Gastroesophageal sphincter (tissue), 3 donors: ENCODE data around the gene S100G.

ENCODE experiments used
- POLR2A ChIP-seq, 2 donors: fragments of 450-650 bp; IDR thresholded peaks; one replicate each; pipeline ENCODE4 v1.6.1; 2017; ENCODE audit warnings: antibody characterized with exemption in 2 of 2, mild to moderate bottlenecking in 2 of 2, moderate library complexity in 1 of 2
- POLR2AphosphoS5 ChIP-seq: sonication (generic); formaldehyde crosslinking; IDR thresholded peaks from one replicate; pipeline ENCODE4 v1.6.1; 2017; ENCODE audit warnings: antibody characterized with exemption
- TF ChIP-seq, protein P1 (sequence below), 4 experiments: fragments of 200-600 bp in 2 of 4; fragments of 450-650 bp in 2 of 4; sonication (generic) in 1 of 4; IDR thresholded peaks; one replicate each; pipeline ENCODE4 v1.5.1; 2017 to 2019; ENCODE audit warnings: antibody characterized with exemption in 4 of 4, mild to moderate bottlenecking in 2 of 4, moderate library complexity in 2 of 4

DNA sequence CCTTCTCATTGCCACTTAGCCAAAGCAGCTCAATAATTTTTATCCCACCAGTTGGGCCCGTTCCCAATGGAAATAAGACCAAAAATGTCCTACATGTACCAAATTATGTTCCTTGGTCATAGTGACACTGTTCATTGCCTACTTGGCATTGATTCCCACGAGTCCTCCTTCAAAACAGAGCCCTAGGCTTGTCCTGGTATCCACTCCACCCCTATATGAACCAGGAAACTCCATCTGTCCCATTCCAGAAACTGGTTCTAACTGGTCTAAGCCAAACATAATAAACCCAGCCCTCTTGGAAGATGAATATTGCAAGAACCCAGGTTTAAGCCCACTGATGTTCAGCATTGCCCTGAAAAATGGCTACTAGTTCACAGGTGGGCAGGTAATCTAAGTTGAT, 30.9 kb upstream of the S100G start:
- TF ChIP-seq, protein P1, sequence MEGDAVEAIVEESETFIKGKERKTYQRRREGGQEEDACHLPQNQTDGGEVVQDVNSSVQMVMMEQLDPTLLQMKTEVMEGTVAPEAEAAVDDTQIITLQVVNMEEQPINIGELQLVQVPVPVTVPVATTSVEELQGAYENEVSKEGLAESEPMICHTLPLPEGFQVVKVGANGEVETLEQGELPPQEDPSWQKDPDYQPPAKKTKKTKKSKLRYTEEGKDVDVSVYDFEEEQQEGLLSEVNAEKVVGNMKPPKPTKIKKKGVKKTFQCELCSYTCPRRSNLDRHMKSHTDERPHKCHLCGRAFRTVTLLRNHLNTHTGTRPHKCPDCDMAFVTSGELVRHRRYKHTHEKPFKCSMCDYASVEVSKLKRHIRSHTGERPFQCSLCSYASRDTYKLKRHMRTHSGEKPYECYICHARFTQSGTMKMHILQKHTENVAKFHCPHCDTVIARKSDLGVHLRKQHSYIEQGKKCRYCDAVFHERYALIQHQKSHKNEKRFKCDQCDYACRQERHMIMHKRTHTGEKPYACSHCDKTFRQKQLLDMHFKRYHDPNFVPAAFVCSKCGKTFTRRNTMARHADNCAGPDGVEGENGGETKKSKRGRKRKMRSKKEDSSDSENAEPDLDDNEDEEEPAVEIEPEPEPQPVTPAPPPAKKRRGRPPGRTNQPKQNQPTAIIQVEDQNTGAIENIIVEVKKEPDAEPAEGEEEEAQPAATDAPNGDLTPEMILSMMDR (IDR thresholded peaks at IDR 0.05), result no peak
- TF ChIP-seq POLR2AphosphoS5 (no peak), POLR2A (IDR thresholded peaks at IDR 0.05) (no peak)
